Hypothalamus (tissue), 51 donors: ENCODE measurements around the gene PAIP2.

Source experiments
- DNase-seq, 51 donors: peaks; one replicate each; lab custom pipeline; 2025; lab: John Stamatoyannopoulos, UW

PAIP2 gene

DNA sequence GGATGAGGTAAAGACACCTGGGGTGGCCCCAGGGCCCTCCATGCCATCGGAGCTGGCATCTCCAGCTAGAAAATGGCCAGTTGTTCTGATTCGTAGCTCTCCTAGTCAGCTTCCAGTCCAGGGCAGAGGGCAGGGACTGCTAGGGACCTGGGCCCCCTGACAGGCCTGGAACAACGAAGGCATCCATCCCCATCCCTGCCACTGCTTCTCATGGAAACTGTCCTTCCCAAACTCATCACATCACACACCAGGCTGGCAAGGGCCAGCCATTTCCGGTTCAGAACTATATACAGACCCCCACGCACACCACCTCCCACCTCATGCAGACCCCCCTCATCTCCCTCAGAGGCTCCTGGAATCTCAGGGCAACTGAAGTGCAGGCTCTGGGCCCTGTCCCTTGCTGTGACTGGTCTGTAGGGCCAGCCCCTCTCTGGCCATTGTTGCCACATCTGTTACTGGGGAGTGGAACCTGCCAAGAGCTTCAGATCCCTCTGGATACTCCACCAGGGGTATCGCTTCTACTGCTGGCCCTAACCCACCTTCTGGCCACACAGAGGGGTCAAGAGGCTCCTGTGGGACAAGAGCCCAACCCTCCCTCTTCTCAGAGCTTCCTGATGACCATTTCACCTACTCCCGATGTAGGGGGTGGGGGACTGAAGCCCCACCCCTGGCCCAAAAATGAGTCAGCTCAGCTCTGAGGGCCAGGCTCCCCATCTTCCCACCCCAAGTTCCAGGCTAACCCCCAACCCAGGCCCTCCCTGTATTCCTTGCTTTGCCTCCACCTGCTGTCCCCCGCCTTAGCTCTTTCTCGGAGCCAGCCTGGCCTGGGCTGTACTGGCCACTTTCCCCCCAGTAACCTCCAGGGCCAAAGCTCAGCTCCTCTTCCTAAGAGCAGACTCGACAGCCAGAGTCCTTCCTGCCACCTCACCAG is 49.2 kb downstream of the PAIP2 start:
- DNase-seq = no peak

DNA sequence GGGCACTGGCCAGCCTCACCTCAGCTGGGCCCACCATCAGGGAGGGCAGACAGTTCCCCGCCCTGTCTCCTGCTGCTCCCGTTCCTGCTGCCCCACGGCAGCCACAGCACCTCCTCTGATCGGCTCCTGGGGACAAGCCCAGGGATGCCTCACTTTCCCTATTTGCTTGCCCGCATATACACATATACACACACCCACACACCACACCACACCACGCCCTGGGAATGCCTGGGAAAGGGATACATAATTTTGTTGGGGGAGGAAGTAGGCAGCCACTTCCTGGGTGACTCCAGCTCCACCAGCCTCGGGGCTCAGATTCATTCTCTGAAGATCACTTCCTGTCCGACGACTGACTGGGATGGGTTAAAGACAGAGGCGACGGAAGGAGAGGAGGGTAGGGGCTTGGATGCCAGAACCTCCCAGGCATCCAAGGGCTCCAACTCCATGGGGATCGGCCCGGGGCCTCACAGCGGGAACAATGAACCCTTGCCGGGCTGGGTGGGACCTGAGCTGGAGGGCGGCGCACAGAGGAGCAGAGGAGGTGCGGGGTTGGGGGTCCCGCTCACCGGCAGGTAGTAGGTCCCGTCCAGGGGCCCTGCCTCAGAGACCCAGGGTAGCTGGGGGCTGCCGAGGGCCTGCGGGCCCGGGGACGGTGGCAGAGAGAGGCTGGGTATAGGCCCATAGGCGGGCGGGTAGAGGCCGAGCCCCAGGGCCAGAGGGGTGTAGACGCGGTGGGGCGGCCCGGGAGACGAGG is 50.1 kb downstream of the PAIP2 start:
- DNase-seq = no peak

- DNase-seq = no peak
These were observed 50.6 kb downstream of the PAIP2 start for GRCh38 chr5:139392324-139392677.

GRCh38 chr5:139392678-139393496 is 51.2 kb downstream of the PAIP2 start:
- DNase-seq = peak in 1 of 51 donors; percentile 12

- no peak for DNase-seq
These were observed 52.0 kb downstream of the PAIP2 start for GRCh38 chr5:139393497-139394122.

DNA sequence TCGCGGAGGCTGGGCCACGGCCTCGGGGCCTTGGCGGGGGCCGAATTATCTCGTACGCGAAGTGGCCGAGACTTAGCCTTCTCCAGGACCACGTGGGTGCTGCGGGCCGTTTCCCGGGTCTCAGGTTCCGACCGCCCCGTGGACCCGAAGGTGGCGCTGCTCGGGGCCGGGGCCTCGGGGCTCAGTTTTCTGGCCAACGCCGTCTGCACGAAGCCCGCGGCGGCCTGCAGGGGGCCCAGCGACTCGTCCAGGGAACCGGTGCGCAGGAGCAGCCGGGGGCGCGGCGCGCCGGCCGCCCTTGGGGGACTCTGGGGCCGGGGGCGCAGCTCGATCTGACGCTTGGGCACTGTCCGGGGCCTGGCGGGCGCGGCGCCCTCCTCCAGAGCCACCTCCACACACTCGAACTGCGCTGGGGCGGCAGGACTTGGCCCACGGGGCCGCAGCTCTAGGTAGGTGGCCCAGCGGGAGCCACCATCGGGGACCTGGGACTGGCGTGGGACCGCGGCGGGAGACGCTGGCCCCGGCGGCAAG is 52.5 kb downstream of the PAIP2 start:
- DNase-seq = peak in 12 of 51 donors; percentile 11 to 56 (median 26)

DNA sequence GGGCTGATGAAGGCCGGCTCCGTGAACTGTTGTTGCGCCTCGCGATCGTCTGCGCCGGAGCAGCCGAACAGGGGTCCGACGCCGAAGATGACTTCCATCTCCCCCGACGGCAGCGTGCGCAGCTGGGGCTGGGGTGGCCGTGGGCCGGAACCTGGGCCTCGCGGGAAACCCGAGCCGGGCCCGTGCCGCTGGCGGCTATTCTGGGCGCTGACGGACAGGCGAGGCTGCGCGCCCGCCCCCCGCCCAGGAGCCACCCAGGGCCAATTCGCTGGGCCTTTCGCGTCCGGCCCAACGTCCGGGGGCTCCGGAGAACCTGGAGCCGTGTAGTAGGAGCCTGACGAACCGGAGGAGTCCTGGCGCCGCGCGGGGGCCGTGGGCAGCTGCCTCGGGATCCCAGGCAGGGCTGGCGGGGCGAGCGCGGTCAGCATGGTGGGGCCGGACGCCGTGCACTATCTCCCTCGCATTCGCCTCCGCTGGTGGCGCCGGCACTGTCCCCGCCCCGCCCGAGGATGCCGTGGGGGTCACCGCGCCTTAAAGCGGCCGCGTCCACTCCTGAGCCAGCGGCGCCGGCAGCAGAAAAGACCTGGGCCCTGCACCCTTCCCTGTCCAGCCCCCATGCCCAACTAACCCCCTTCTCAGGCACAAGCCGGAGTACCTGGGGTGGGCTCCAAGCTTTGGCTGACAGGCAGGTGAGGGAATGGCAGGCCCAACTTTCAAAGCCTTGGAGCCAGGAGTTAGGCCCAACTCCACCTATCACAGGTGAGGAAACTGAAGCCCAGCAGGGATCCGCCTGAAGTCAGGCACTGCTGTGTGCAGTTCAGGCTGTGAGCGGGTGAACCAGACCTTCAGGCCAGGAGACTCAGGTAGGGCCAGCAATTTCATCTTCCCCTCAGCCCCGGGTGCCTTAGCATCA is 53.3 kb downstream of the PAIP2 start, which contains the start of gene PROB1:
PROB1 (minus strand) TSS at position 451 of the 913 bp plus-strand sequence; CDS start at position 428, 23 bp downstream.
- peak in 6 of 51 donors; percentile 13 to 38 (median 16) for DNase-seq

GRCh38 chr5:139395844-139396640 is 54.4 kb downstream of the PAIP2 start:
- DNase-seq = no peak

DNA sequence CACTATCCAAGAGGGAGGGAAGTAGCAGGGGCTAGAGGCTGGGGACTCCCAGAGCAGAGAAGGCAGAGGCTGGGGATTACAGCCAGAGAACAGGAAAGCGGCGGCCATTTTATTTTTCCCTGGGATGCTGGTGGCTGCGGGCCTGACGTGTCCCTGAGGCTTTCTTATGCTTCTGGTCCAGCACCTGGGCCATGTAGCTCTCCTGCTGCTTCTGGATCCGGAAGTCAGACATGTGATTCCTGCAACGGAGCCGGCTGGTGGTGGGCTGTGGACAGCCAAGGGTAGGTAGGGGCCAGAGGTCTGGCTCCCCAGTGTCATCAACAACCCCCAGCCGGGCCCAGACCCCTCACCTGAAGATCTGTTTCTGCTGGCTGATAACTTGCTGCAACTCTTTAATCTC is 55.0 kb downstream of the PAIP2 start:
- no peak for DNase-seq

GRCh38 chr5:139397921-139398320 is 56.3 kb downstream of the PAIP2 start:
- DNase-seq = no peak

DNA sequence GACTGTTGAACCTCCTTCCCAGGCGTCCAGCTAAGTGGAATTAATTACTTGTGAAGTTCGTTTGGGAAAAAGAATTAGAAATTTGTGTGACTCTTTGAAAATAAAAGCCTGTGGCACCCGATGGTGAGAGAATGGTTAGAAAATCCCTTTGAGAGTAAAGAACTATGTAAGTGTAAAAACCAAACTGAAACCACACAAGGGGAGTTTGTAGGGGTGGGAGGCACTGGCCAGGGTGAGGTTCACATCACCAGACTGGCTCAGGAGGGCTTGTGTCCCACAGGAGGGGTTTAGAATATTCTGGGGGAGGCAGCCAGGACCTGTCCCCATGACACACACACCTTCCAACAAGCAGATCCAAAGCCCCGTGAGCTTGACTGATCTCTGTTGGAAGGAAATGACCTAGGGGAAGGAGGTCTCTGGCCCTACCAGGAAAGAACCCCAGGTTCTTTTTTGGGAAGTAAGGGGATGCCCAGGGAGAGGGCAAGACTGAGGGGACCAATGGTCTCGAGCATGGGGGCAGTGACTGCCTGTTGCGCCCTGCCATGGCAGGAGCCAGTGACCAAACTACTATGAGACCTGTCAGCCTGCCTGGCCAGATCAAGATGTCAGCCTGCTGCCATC is 58.0 kb downstream of the PAIP2 start:
- no peak for DNase-seq

DNA sequence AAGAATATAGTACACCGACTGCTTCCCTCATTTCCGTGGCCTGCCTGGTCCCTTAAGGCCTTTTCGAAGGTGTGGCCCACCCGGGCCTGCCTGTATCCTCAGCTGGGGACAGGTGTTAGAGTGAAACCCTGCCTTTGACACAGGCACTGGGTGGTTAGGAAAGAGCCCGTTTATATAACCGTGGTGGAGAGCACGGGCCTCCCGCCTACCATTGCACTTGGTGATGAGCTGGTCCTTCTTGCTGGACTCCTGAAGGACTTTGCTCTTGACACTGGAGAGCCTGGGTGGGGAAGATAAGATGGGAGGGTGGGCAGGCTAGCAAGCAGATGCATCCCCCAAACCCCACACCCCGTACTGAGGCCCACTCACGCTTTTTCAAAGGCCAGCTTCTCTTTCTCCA is 59.9 kb downstream of the PAIP2 start:
- DNase-seq = no peak

DNA sequence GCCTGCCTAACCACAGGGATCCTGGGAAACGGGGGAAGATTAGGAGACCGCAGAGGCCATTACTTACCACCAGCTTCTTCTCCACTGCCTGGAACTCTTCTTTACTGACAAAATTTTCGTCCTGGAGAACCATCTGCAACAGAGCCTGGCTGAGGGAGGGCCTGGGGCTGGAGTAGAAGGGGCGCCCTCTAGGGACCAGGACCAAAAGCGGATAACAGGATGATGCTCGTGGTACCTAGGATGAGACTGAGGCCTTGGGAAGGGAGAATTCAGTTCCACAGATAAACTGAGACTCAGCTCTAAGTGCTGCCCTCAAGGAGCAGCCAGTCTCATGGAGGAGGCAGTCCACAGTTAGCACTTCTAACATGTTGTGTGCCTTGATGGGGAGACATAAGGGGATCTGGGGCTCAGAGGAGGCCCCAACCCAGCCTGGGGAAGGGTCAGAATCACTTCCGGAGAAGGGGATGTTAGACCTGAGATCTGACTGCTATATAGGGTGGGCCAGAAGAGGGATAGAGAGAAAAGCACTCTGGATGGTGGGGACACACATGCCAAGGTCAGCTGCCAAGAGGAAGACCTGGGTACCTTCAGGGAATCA is 61.0 kb downstream of the PAIP2 start:
- DNase-seq = no peak

- DNase-seq = no peak
These were observed 61.7 kb downstream of the PAIP2 start for GRCh38 chr5:139403418-139403786.

GRCh38 chr5:139403787-139404483 is 62.3 kb downstream of the PAIP2 start, which contains the start of gene SPATA24:
SPATA24 (minus strand) TSS chr5:139404089; CDS start chr5:139404060, 29 bp downstream.
- peak; percentile 81 to 100 (median 96) for DNase-seq

GRCh38 chr5:139404484-139404840 is 62.8 kb downstream of the PAIP2 start:
- no peak for DNase-seq

GRCh38 chr5:139406963-139407362 is 65.3 kb downstream of the PAIP2 start:
- DNase-seq = no peak
